ENCODE results near the gene PTPN11. TPM values are rescaled to one million over a fixed set of nuclear protein-coding genes. Genes with fewer than 3 reads are reported as not detected.
"Not testable (repeated sequence)": the region's sequence is repeated elsewhere in the genome, so short reads cannot be mapped to it uniquely, and the experiment has no call there.

The PTPN11 gene
- total and polyA plus RNA-seq, 2 experiments from 2014 or later, result 87.0 to 94.7 TPM

DNA sequence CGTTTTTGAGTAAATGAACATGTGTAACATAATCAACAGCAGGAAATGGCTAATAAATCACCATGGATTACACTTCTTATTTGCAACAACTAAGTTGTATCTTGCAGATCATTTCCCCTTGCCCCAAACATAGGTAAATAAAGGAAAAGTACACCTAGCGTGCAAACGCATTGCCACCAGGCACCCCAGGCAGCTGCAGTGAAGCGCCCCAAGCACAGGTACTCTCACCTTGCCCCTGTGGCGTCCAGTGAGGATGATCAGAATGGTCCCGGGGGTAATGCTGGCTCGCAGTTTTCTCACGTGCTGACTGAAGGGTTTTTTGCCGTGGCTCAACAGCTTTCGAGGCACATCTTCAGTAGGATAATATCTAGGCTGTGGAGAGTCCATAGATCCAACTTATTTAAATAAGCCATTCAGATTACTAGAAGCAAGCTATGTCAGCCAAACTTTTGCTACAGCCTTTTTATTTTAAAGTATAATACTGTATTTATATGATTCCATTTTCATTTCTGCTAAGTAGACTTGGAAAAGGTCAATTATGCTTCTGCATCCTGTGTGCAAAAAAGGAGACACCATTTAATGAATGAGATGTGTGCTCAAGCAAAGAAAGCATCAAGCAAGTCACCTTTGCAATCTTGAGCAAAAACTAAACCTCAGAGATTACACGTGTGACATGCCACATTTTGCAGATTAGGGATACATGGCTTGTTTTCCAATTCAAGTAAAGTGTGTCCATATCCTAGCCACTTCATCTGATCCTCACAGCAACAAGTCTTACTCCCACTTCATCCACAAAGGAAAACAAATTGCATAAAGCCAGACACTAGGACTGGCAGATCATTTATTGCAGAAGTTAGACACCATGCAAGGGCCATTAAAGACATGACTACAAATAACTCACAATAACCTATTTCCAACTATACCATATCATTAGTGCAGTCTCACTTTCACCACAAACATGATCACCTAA, 11.9 kb upstream of the PTPN11 start (continued):
- TF ChIP-seq ZNF462 (CRISPR knock-in tag; IDR thresholded peaks at IDR 0.05) (no peak), ETS1 (IDR thresholded peaks at IDR 0.05) (no peak), CREB1 (CRISPR knock-in tag; IDR thresholded peaks at IDR 0.05; ENCODE audit: low read depth) (no peak), ZNF114 (CRISPR knock-in tag; IDR thresholded peaks at IDR 0.05) (no peak), NANOG (IDR thresholded peaks at IDR 0.05; ENCODE audit: borderline replicate concordance) (no peak)

GRCh38 chr12:112407683-112408082, 11.1 kb upstream of the PTPN11 start:
- Histone ChIP-seq H3K4me2 (peak overlapping the region; percentile 87), H4K20me1 (replicated peaks; ENCODE audit: insufficient read depth) (peaks cover 38% of the 10 kb centered on the region), H3K27ac (ENCODE audit: low read depth) (peak overlapping the region; percentile 97), H3F3A (replicated peaks; ENCODE audit: low read depth) (peaks cover 56% of the 10 kb centered on the region), H3K4me3 (peak overlapping the region; percentile 83), H3K79me2 (replicated peaks; ENCODE audit: insufficient read depth) (peaks cover 28% of the 10 kb centered on the region), H3K36me3 (ENCODE audit: insufficient read depth) (peaks cover 44% of the 10 kb centered on the region), H3K4me1 (ENCODE audit: insufficient read depth) (peaks cover 11% of the 10 kb centered on the region; the same call in 1 of the 2 replicates)
- H3K27me3 Mint-ChIP-seq (ENCODE audit: insufficient read depth, low read depth, poor library complexity), result peaks cover 18% of the 10 kb centered on the region
- H3K36me3 Mint-ChIP-seq (ENCODE audit: low read depth), result peaks cover 64% of the 10 kb centered on the region
- H3K4me3 Mint-ChIP-seq, result peak overlapping the region; percentile 100
- not testable (repeated sequence) for H2AFZ ChIP-seq; H3K9me2 ChIP-seq (ENCODE audit: insufficient read depth); ATAC-seq; DNase-seq (ENCODE audit: low spot score); H3K27me3 ChIP-seq (ENCODE audit: insufficient read depth); H3K9me3 Mint-ChIP-seq
- peaks cover 16% of the 10 kb centered on the region for H3K4me1 Mint-ChIP-seq
- H3K27ac Mint-ChIP-seq, result peak overlapping the region; percentile 100
